GM23338 (cell line): ENCODE measurements around the gene GSDME. TPM values are rescaled to one million over a fixed set of nuclear protein-coding genes. Genes with fewer than 3 reads are reported as not detected.

Source experiments
- ATAC-seq: fragments of 200-7000 bp; cut with Tn5 transposase; 3 replicates; pipeline ENCODE4 v1.9.1; 2020
- DNase-seq: peaks from one replicate; pipeline ENCODE4 v3.0.0-alpha.2; 2015; ENCODE audit warnings: low spot score
- H2AFZ ChIP-seq: fragments of 200-600 bp; sonication (generic); 2 replicates; pipeline ENCODE4 v1.8.0; 2016; ENCODE audit warnings: antibody characterized with exemption, mild to moderate bottlenecking, moderate library complexity
- H3F3A ChIP-seq: fragments of 200-600 bp; sonication (generic); replicated peaks from 2 replicates; pipeline ENCODE4 v1.8.0; 2017; ENCODE audit warnings: antibody characterized with exemption, mixed run types, low read depth
- H3K27ac ChIP-seq: fragments of 200-600 bp; sonication (generic); 2 replicates; pipeline ENCODE4 v1.6.1; 2016; ENCODE audit warnings: low read depth
- H3K27me3 ChIP-seq: fragments of 200-600 bp; sonication (generic); 2 replicates; pipeline ENCODE4 v1.8.0; 2016; ENCODE audit warnings: mild to moderate bottlenecking, mixed run types, moderate library complexity; ENCODE audit not compliant: insufficient read depth
- H3K36me3 ChIP-seq: fragments of 200-600 bp; sonication (generic); 2 replicates; pipeline ENCODE4 v1.8.0; 2016; ENCODE audit warnings: mild to moderate bottlenecking; ENCODE audit not compliant: insufficient read depth
- H3K4me1 ChIP-seq: fragments of 200-600 bp; sonication (generic); 2 replicates; pipeline ENCODE4 v1.8.0; 2016; ENCODE audit warnings: mild to moderate bottlenecking, moderate library complexity; ENCODE audit not compliant: insufficient read depth
- H3K4me2 ChIP-seq: fragments of 200-600 bp; sonication (generic); 2 replicates; pipeline ENCODE4 v1.7.1; 2017; ENCODE audit warnings: mixed run types
- H3K4me3 ChIP-seq: fragments of 200-600 bp; sonication (generic); 2 replicates; pipeline ENCODE4 v1.6.1; 2016; ENCODE audit warnings: mixed run types
- H3K79me2 ChIP-seq: fragments of 200-600 bp; sonication (generic); replicated peaks from 2 replicates; pipeline ENCODE4 v1.8.0; 2017; ENCODE audit warnings: mild to moderate bottlenecking; ENCODE audit not compliant: insufficient read depth
- H3K9me2 ChIP-seq: fragments of 200-600 bp; sonication (generic); 2 replicates; pipeline ENCODE4 v1.8.0; 2017; ENCODE audit not compliant: insufficient read depth
- H4K20me1 ChIP-seq: fragments of 200-600 bp; sonication (generic); replicated peaks from 2 replicates; pipeline ENCODE4 v1.8.0; 2017; ENCODE audit warnings: mild to moderate bottlenecking; ENCODE audit not compliant: insufficient read depth
- H3K27ac Mint-ChIP-seq: 2 replicates; pipeline ENCODE4 v1.8.0; 2020; ENCODE audit warnings: inconsistent platforms, mild to moderate bottlenecking, moderate library complexity, mixed read lengths
- H3K27me3 Mint-ChIP-seq: 3 replicates; pipeline ENCODE4 v1.8.0; 2022; ENCODE audit warnings: low read depth, mild to moderate bottlenecking, moderate library complexity, mixed read lengths, inconsistent platforms; ENCODE audit not compliant: insufficient read depth, poor library complexity
- H3K36me3 Mint-ChIP-seq: 3 replicates; pipeline ENCODE4 v1.8.0; 2021; ENCODE audit warnings: low read depth, mild to moderate bottlenecking, inconsistent platforms, moderate library complexity, mixed read lengths
- H3K4me1 Mint-ChIP-seq: 3 replicates; pipeline ENCODE4 v1.8.0; 2020; ENCODE audit warnings: mild to moderate bottlenecking, inconsistent platforms, mixed read lengths
- H3K4me3 Mint-ChIP-seq: 3 replicates; pipeline ENCODE4 v1.8.0; 2021; ENCODE audit warnings: moderate library complexity, mild to moderate bottlenecking, inconsistent platforms, mixed read lengths
- H3K9me3 Mint-ChIP-seq: 3 replicates; pipeline ENCODE4 v1.8.0; 2020; ENCODE audit warnings: moderate library complexity, mild to moderate bottlenecking, inconsistent platforms, mixed read lengths
- CREB1 ChIP-seq: fragments of 250-450 bp; sonication (Bioruptor Pico); IDR thresholded peaks from 2 replicates; pipeline ENCODE4 v1.5.0; 2020; ENCODE audit warnings: low read depth, mild to moderate bottlenecking, moderate library complexity
- CTCF ChIP-seq, 2 experiments: fragments of 200-600 bp in 1 of 2; sonication (generic) in 1 of 2; conservative IDR thresholded peaks; 2 replicates each; pipeline versions ENCODE4 v1.5.1 to v1.6.1; 2016 to 2017; ENCODE audit warnings: antibody characterized with exemption in 2 of 2, low read depth in 2 of 2, mild to moderate bottlenecking in 2 of 2, moderate library complexity in 1 of 2
- ETS1 ChIP-seq: IDR thresholded peaks from 2 replicates; pipeline ENCODE4 v1.6.1; 2016; ENCODE audit warnings: antibody characterized with exemption
- EZH2 ChIP-seq: fragments of 200-600 bp; sonication (generic); IDR thresholded peaks from one replicate; pipeline ENCODE4 v1.8.0; 2017; ENCODE audit warnings: antibody characterized with exemption, mild to moderate bottlenecking, low read depth; ENCODE audit not compliant: unreplicated experiment
- EZH2phosphoT487 ChIP-seq: fragments of 200-600 bp; sonication (generic); IDR thresholded peaks from one replicate; pipeline ENCODE4 v1.8.1; 2018; ENCODE audit warnings: antibody characterized with exemption; ENCODE audit not compliant: unreplicated experiment
- JUNB ChIP-seq: IDR thresholded peaks from one replicate; pipeline ENCODE4 v1.6.1; 2016; ENCODE audit warnings: antibody characterized with exemption; ENCODE audit not compliant: unreplicated experiment
- NANOG ChIP-seq: IDR thresholded peaks from 2 replicates; pipeline ENCODE4 v1.6.1; 2016; ENCODE audit warnings: antibody characterized with exemption, borderline replicate concordance
- POLR2AphosphoS5 ChIP-seq: IDR thresholded peaks from 2 replicates; pipeline ENCODE4 v1.6.1; 2016; ENCODE audit warnings: antibody characterized with exemption, low read depth
- REST ChIP-seq: IDR thresholded peaks from one replicate; pipeline ENCODE4 v1.6.1; 2018; ENCODE audit warnings: antibody characterized with exemption; ENCODE audit not compliant: unreplicated experiment
- STAT1 ChIP-seq: IDR thresholded peaks from one replicate; pipeline ENCODE4 v1.6.1; 2016; ENCODE audit warnings: antibody characterized with exemption; ENCODE audit not compliant: unreplicated experiment
- ZNF114 ChIP-seq: fragments of 250-450 bp; sonication (Bioruptor Pico); IDR thresholded peaks from 2 replicates; pipeline ENCODE4 v1.5.0; 2020; ENCODE audit warnings: mild to moderate bottlenecking, moderate library complexity
- ZNF331 ChIP-seq: fragments of 250-450 bp; sonication (Bioruptor Pico); IDR thresholded peaks from 2 replicates; pipeline ENCODE4 v1.5.0; 2020; ENCODE audit warnings: low read depth, mild to moderate bottlenecking, moderate library complexity
- ZNF462 ChIP-seq: fragments of 250-450 bp; sonication (Bioruptor Pico); IDR thresholded peaks from 2 replicates; pipeline ENCODE4 v1.5.0; 2020; ENCODE audit warnings: mild to moderate bottlenecking, moderate library complexity
- polyA plus RNA-seq: library from polyadenylated mRNA; unstranded; fragments of >200 nt; fragmentation: Nextera tagmentation; extraction: Ambion mirVana; gene quantifications from 2 replicates; pipeline ENCODE4 v1.2.1, GENCODE V29; 2016
- total RNA-seq: library from RNA; depleted of rRNA; stranded (reverse); fragments of >200 nt; shearing (Covaris generic); gene quantifications from 2 replicates; pipeline ENCODE4 v1.2.3, GENCODE V29; 2014

The GSDME gene
- total and polyA plus RNA-seq, 2 experiments from 2014 or later = 8.3 to 8.5 TPM

DNA sequence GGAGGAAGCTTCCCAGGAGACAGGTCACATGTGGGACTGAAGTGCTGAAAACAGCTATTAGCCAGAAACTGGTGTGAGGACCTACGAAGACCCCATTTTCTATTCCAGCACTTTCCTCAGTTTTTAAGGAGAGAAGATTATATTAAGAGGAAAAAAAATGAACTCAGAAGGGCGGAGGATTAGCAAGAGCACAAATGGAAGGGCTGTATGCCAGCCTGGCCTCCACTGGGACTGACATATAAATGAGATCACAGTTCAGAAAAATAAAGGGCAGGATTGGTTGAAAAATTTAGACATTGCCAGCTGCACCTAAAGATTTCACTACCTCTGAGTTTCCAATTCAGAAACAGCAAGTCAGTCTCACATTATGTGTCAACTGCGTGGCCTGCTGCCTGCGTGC, 53.0 kb downstream of the GSDME start:
- Histone ChIP-seq H3K4me3 (no peak overlapping the region), H3K79me2 (no peaks in the 10 kb centered on the region), H3K36me3 (no peaks in the 10 kb centered on the region), H3K4me1 (no peaks in the 10 kb centered on the region; the same call in 1 of the 2 replicates), H4K20me1 (peaks cover 9% of the 10 kb centered on the region; the same call in 1 of the 2 replicates), H3K27me3 (no peaks in the 10 kb centered on the region), H3F3A (0 out of 2 replicates have a peak, but pooled peaks cover 3% of the 10 kb centered on the region), H3K9me2 (no peaks in the 10 kb centered on the region), H2AFZ (no peak overlapping the region), H3K4me2 (no peak overlapping the region), H3K27ac (no peak overlapping the region)
- Mint-ChIP-seq H3K27me3 (peaks cover 10% of the 10 kb centered on the region), H3K4me1 (peaks cover 42% of the 10 kb centered on the region), H3K27ac (no peak overlapping the region), H3K9me3 (0 out of 3 replicates have a peak, but pooled peaks cover 3% of the 10 kb centered on the region), H3K4me3 (no peak overlapping the region), H3K36me3 (peaks cover 11% of the 10 kb centered on the region; the same call in 2 of the 3 replicates)
- TF ChIP-seq ZNF462 (CRISPR knock-in tag) (no peak), NANOG (no peak), POLR2AphosphoS5 (no peak), ZNF114 (CRISPR knock-in tag) (no peak), ZNF331 (CRISPR knock-in tag) (no peak), EZH2 (no peak), ETS1 (no peak), EZH2phosphoT487 (no peak), CTCF (conservative IDR thresholded peaks at IDR 0.05; ENCODE audit: low read depth in 2 of 2) (no peak), REST (no peak), JUNB (no peak), STAT1 (no peak), CREB1 (CRISPR knock-in tag) (no peak)
- ATAC-seq (no peak), DNase-seq (no peak)
